ENCODE data around the gene MYH14. TPM values are rescaled to one million over a fixed set of nuclear protein-coding genes. Genes with fewer than 3 reads are reported as not detected.

MYH14 gene
- total and polyA plus RNA-seq, 2 donors, result 1.6 to 16.2 TPM

- no peak for DNase-seq (ENCODE audit: low read depth in 6 of 9, low spot score in 9 of 9)
- Histone ChIP-seq H3K27ac (ENCODE audit: low read depth in 1 of 2, low read length in 1 of 2) (no peak overlapping the region), H3K4me3 (ENCODE audit: low read length in 2 of 2) (no peak overlapping the region), H3K27me3 (ENCODE audit: control insufficient read depth in 2 of 2, insufficient read depth in 1 of 2, low read length in 1 of 2) (no peaks in the 10 kb centered on the region), H3K9me3 (ENCODE audit: control insufficient read depth in 2 of 2, insufficient read depth in 1 of 2, low read length in 1 of 2) (no peaks in the 10 kb centered on the region), H3K4me1 (ENCODE audit: control insufficient read depth in 2 of 2, insufficient read depth in 2 of 2, low read length in 2 of 2) (no peaks in the 10 kb centered on the region), H3K36me3 (ENCODE audit: control insufficient read depth in 2 of 2, insufficient read depth in 2 of 2, low read length in 1 of 2) (no peaks in the 10 kb centered on the region)
- WGBS, result 66% methylated on average over 2 of the region's 2 CpGs
These were observed 96.6 kb downstream of the MYH14 start for GRCh38 chr19:50300051-50300450.

- Histone ChIP-seq H3K4me1 (ENCODE audit: control insufficient read depth in 2 of 2, insufficient read depth in 2 of 2, low read length in 2 of 2) (no peaks in the 10 kb centered on the region), H3K9me3 (ENCODE audit: control insufficient read depth in 2 of 2, insufficient read depth in 1 of 2, low read length in 1 of 2) (no peaks in the 10 kb centered on the region), H3K27ac (ENCODE audit: low read depth in 1 of 2, low read length in 1 of 2) (no peak overlapping the region), H3K4me3 (ENCODE audit: low read length in 2 of 2) (no peak overlapping the region), H3K36me3 (ENCODE audit: control insufficient read depth in 2 of 2, insufficient read depth in 2 of 2, low read length in 1 of 2) (no peaks in the 10 kb centered on the region), H3K27me3 (ENCODE audit: control insufficient read depth in 2 of 2, insufficient read depth in 1 of 2, low read length in 1 of 2) (no peaks in the 10 kb centered on the region)
- 80% methylated on average over 10 of the region's 10 CpGs for WGBS
- no peak for DNase-seq (ENCODE audit: low read depth in 6 of 9, low spot score in 9 of 9)
These were observed 97.6 kb downstream of the MYH14 start for GRCh38 chr19:50300814-50301606.

GRCh38 chr19:50301607-50301971, 98.2 kb downstream of the MYH14 start:
- Histone ChIP-seq H3K9me3 (ENCODE audit: control insufficient read depth in 2 of 2, insufficient read depth in 1 of 2, low read length in 1 of 2) (no peaks in the 10 kb centered on the region), H3K27me3 (ENCODE audit: control insufficient read depth in 2 of 2, insufficient read depth in 1 of 2, low read length in 1 of 2) (no peaks in the 10 kb centered on the region), H3K27ac (ENCODE audit: low read depth in 1 of 2, low read length in 1 of 2) (no peak overlapping the region), H3K4me1 (ENCODE audit: control insufficient read depth in 2 of 2, insufficient read depth in 2 of 2, low read length in 2 of 2) (no peaks in the 10 kb centered on the region), H3K4me3 (ENCODE audit: low read length in 2 of 2) (no peak overlapping the region), H3K36me3 (ENCODE audit: control insufficient read depth in 2 of 2, insufficient read depth in 2 of 2, low read length in 1 of 2) (no peaks in the 10 kb centered on the region)
- WGBS, result 88% methylated on average over 10 of the region's 10 CpGs
- DNase-seq (ENCODE audit: low read depth in 6 of 9, low spot score in 9 of 9), result no peak

GRCh38 chr19:50303558-50303957, 100.1 kb downstream of the MYH14 start:
- Histone ChIP-seq H3K27ac (ENCODE audit: low read depth in 1 of 2, low read length in 1 of 2) (no peak overlapping the region), H3K4me1 (ENCODE audit: control insufficient read depth in 2 of 2, insufficient read depth in 2 of 2, low read length in 2 of 2) (no peaks in the 10 kb centered on the region), H3K36me3 (ENCODE audit: control insufficient read depth in 2 of 2, insufficient read depth in 2 of 2, low read length in 1 of 2) (no peaks in the 10 kb centered on the region), H3K27me3 (ENCODE audit: control insufficient read depth in 2 of 2, insufficient read depth in 1 of 2, low read length in 1 of 2) (no peaks in the 10 kb centered on the region), H3K4me3 (ENCODE audit: low read length in 2 of 2) (no peak overlapping the region), H3K9me3 (ENCODE audit: control insufficient read depth in 2 of 2, insufficient read depth in 1 of 2, low read length in 1 of 2) (no peaks in the 10 kb centered on the region)
- no peak for DNase-seq (ENCODE audit: low read depth in 6 of 9, low spot score in 9 of 9)

- peaks cover 29 to 41% of the 10 kb centered on the region in 2 donors for H3K27me3 ChIP-seq (ENCODE audit: control insufficient read depth in 2 of 2, insufficient read depth in 1 of 2, low read length in 1 of 2)
- no peaks in the 10 kb centered on the region for H3K4me1 ChIP-seq (ENCODE audit: control insufficient read depth in 2 of 2, insufficient read depth in 2 of 2, low read length in 2 of 2)
- H3K9me3 ChIP-seq (ENCODE audit: control insufficient read depth in 2 of 2, insufficient read depth in 1 of 2, low read length in 1 of 2), result no peaks in the 10 kb centered on the region
- no peaks in the 10 kb centered on the region for H3K36me3 ChIP-seq (ENCODE audit: control insufficient read depth in 2 of 2, insufficient read depth in 2 of 2, low read length in 1 of 2)
- WGBS, result 93% methylated on average over 21 of the region's 21 CpGs
- H3K4me3 ChIP-seq (ENCODE audit: low read length in 2 of 2), result no peak overlapping the region
- no peak for DNase-seq (ENCODE audit: low read depth in 6 of 9, low spot score in 9 of 9)
- H3K27ac ChIP-seq (ENCODE audit: low read depth in 1 of 2, low read length in 1 of 2), result no peak overlapping the region
These were observed 105.6 kb downstream of the MYH14 start for GRCh38 chr19:50308991-50309390.

- Histone ChIP-seq H3K27ac (ENCODE audit: low read depth in 1 of 2, low read length in 1 of 2) (no peak overlapping the region), H3K27me3 (ENCODE audit: control insufficient read depth in 2 of 2, insufficient read depth in 1 of 2, low read length in 1 of 2) (peaks cover 35 to 46% of the 10 kb centered on the region in 2 donors), H3K4me1 (ENCODE audit: control insufficient read depth in 2 of 2, insufficient read depth in 2 of 2, low read length in 2 of 2) (no peaks in the 10 kb centered on the region)
These were observed 106.1 kb downstream of the MYH14 start for GRCh38 chr19:50309396-50310125.

GRCh38 chr19:50310759-50311465, 107.5 kb downstream of the MYH14 start:
- Histone ChIP-seq H3K27me3 (ENCODE audit: control insufficient read depth in 2 of 2, insufficient read depth in 1 of 2, low read length in 1 of 2) (peaks cover 47 to 59% of the 10 kb centered on the region in 2 donors), H3K27ac (ENCODE audit: low read depth in 1 of 2, low read length in 1 of 2) (no peak overlapping the region), H3K4me1 (ENCODE audit: control insufficient read depth in 2 of 2, insufficient read depth in 2 of 2, low read length in 2 of 2) (no peaks in the 10 kb centered on the region), H3K9me3 (ENCODE audit: control insufficient read depth in 2 of 2, insufficient read depth in 1 of 2, low read length in 1 of 2) (peaks cover 0 to 3% of the 10 kb centered on the region in 2 donors), H3K36me3 (ENCODE audit: control insufficient read depth in 2 of 2, insufficient read depth in 2 of 2, low read length in 1 of 2) (no peaks in the 10 kb centered on the region), H3K4me3 (ENCODE audit: low read length in 2 of 2) (no peak overlapping the region)
- WGBS, result 55% methylated on average over 10 of the region's 10 CpGs
- no peak for DNase-seq (ENCODE audit: low read depth in 6 of 9, low spot score in 9 of 9)

More at GRCh38 chr19:50309396-50310125, 106.1 kb downstream of the MYH14 start:
- WGBS, result 65% methylated on average over 16 of the region's 16 CpGs
- Histone ChIP-seq H3K4me3 (ENCODE audit: low read length in 2 of 2) (no peak overlapping the region), H3K36me3 (ENCODE audit: control insufficient read depth in 2 of 2, insufficient read depth in 2 of 2, low read length in 1 of 2) (no peaks in the 10 kb centered on the region), H3K9me3 (ENCODE audit: control insufficient read depth in 2 of 2, insufficient read depth in 1 of 2, low read length in 1 of 2) (peaks cover 0 to 3% of the 10 kb centered on the region in 2 donors)
- no peak for DNase-seq (ENCODE audit: low read depth in 6 of 9, low spot score in 9 of 9)

GRCh38 chr19:50311723-50312635, 108.6 kb downstream of the MYH14 start:
- H3K27me3 ChIP-seq (ENCODE audit: control insufficient read depth in 2 of 2, insufficient read depth in 1 of 2, low read length in 1 of 2), result peaks cover 51 to 68% of the 10 kb centered on the region in 2 donors
- DNase-seq (ENCODE audit: low read depth in 6 of 9, low spot score in 9 of 9), result no peak
- peaks cover 0 to 3% of the 10 kb centered on the region in 2 donors for H3K9me3 ChIP-seq (ENCODE audit: control insufficient read depth in 2 of 2, insufficient read depth in 1 of 2, low read length in 1 of 2)
- H3K27ac ChIP-seq (ENCODE audit: low read depth in 1 of 2, low read length in 1 of 2), result no peak overlapping the region
- 4% methylated on average over 42 of the region's 42 CpGs for WGBS
- H3K4me3 ChIP-seq (ENCODE audit: low read length in 2 of 2), result no peak overlapping the region
- H3K4me1 ChIP-seq (ENCODE audit: control insufficient read depth in 2 of 2, insufficient read depth in 2 of 2, low read length in 2 of 2), result no peaks in the 10 kb centered on the region
- no peaks in the 10 kb centered on the region for H3K36me3 ChIP-seq (ENCODE audit: control insufficient read depth in 2 of 2, insufficient read depth in 2 of 2, low read length in 1 of 2)

Measured in thymus (tissue), 11 donors.